Breast epithelium (tissue), 4 donors: Measurements from ENCODE around the gene CTNNA2. TPM values are rescaled to one million over a fixed set of nuclear protein-coding genes. Genes with fewer than 3 reads are reported as not detected.

Source experiments
- DNase-seq, 2 donors: peaks; one replicate each; pipeline ENCODE4 v3.0.0-alpha.2; 2019; ENCODE audit warnings: low spot score in 2 of 2
- H3K27ac ChIP-seq, 2 donors: fragments of 200-600 bp; sonication (generic) in 1 of 2; one replicate each; pipeline ENCODE4 v1.5.1; 2016 to 2019; ENCODE audit warnings: mild to moderate bottlenecking in 1 of 2
- H3K27me3 ChIP-seq, 2 donors: fragments of 200-600 bp; sonication (generic) in 1 of 2; one replicate each; pipeline versions ENCODE4 v1.5.1 to v1.6.0; 2017 to 2019; ENCODE audit warnings: control low read depth in 1 of 2, mild to moderate bottlenecking in 1 of 2
- H3K36me3 ChIP-seq: fragments of 200-600 bp; one replicate; pipeline ENCODE4 v1.5.1; 2019
- H3K4me1 ChIP-seq, 2 donors: fragments of 200-600 bp; sonication (generic); one replicate each; pipeline ENCODE4 v1.5.1; 2016 to 2019; ENCODE audit warnings: control low read depth in 1 of 2
- H3K4me3 ChIP-seq, 3 donors: fragments of 200-600 bp; sonication (generic); 1 replicate in 2 of 3; 2 replicates in 1 of 3; pipeline ENCODE4 v1.5.1; 2016 to 2019; ENCODE audit warnings: mild to moderate bottlenecking in 3 of 3, moderate library complexity in 2 of 3
- H3K9me3 ChIP-seq, 2 donors: fragments of 200-600 bp; sonication (generic) in 1 of 2; one replicate each; pipeline ENCODE4 v1.5.1; 2016 to 2019; ENCODE audit warnings: control low read depth in 1 of 2
- POLR2A ChIP-seq: fragments of 450-650 bp; IDR thresholded peaks from one replicate; pipeline ENCODE4 v1.6.1; 2016; ENCODE audit warnings: antibody characterized with exemption, mild to moderate bottlenecking, moderate library complexity
- POLR2AphosphoS5 ChIP-seq, 3 donors: sonication (generic); formaldehyde crosslinking; IDR thresholded peaks; one replicate each; pipeline ENCODE4 v1.6.1; 2017; ENCODE audit warnings: antibody characterized with exemption in 3 of 3
- intact Hi-C: fragments of 100-400 bp; cut with DNase I; formaldehyde crosslinking; loops from one replicate; pipeline ENCODE4 v1.15.1; 2023; ENCODE audit warnings: low total_unique reads
- total RNA-seq, 3 donors: library from RNA; depleted of rRNA; stranded (reverse); fragments of >200 nt; gene quantifications; one replicate each; pipeline ENCODE4 v1.1.0, GENCODE V29; 2016
- TF ChIP-seq, protein P1 (sequence below), 3 donors: fragments of 450-650 bp; IDR thresholded peaks; one replicate each; pipeline ENCODE4 v1.5.1; 2016 to 2017; ENCODE audit warnings: antibody characterized with exemption in 3 of 3, mild to moderate bottlenecking in 3 of 3, moderate library complexity in 3 of 3

The CTNNA2 gene
- total RNA-seq, 3 donors from 2014 or later, result 0.16 TPM; not detected in 2

DNA sequence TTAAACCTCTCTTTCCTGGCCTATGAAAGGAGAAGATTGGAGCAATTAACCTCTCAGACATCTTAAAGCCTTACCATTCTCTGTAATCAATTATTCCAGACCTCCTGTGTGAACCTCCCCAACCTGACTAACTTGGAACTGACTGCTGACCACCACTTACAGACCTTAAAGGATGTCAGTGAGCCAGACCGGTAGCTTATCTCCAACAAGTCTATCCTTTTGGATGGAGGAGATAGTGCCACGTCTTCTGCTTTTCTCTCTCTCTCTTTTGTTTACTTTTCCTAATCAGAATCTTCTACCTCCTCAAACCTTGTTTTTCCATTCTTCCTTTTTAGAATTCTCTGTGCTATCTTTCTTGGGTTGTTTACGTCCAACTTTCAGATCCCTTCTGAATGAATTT is 734.5 kb downstream of the CTNNA2 start:
- Histone ChIP-seq H3K27me3 (no peaks in the 10 kb centered on the region), H3K36me3 (no peaks in the 10 kb centered on the region), H3K4me3 (no peak overlapping the region), H3K27ac (no peak overlapping the region), H3K4me1 (no peaks in the 10 kb centered on the region), H3K9me3 (no peaks in the 10 kb centered on the region)
- intact Hi-C loops, result no loop called here
- TF ChIP-seq, protein P1, sequence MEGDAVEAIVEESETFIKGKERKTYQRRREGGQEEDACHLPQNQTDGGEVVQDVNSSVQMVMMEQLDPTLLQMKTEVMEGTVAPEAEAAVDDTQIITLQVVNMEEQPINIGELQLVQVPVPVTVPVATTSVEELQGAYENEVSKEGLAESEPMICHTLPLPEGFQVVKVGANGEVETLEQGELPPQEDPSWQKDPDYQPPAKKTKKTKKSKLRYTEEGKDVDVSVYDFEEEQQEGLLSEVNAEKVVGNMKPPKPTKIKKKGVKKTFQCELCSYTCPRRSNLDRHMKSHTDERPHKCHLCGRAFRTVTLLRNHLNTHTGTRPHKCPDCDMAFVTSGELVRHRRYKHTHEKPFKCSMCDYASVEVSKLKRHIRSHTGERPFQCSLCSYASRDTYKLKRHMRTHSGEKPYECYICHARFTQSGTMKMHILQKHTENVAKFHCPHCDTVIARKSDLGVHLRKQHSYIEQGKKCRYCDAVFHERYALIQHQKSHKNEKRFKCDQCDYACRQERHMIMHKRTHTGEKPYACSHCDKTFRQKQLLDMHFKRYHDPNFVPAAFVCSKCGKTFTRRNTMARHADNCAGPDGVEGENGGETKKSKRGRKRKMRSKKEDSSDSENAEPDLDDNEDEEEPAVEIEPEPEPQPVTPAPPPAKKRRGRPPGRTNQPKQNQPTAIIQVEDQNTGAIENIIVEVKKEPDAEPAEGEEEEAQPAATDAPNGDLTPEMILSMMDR (IDR thresholded peaks at IDR 0.05), result no peak
- TF ChIP-seq POLR2A, result no peak
- no peak for DNase-seq

DNA sequence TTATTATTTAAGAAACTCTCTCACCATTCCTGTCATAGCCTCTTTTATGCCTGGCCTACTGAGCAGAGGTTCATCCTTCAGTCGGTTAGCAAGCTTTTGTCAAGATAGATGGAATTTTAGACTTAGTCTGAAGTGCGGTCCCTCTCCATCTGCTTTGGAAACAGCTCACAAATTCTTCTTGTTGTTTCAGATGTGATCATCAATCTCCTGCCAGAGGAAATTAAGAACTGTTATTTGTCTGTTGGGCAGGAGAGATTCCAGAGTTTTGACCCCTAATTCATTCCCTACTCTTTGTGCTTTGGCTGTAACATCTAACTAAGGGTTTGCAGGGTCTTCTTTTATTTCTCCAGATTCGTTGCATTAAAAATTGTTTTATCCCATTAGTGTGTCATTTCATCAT is 735.3 kb downstream of the CTNNA2 start:
- H3K9me3 ChIP-seq, result no peaks in the 10 kb centered on the region
- TF ChIP-seq POLR2A, result no peak
- TF ChIP-seq POLR2AphosphoS5 (IDR thresholded peaks at IDR 0.05), result no peak
- TF ChIP-seq, protein P1 (IDR thresholded peaks at IDR 0.05), result no peak
- intact Hi-C loops, result no loop called here
- H3K4me3 ChIP-seq, result no peak overlapping the region
- no peaks in the 10 kb centered on the region for H3K4me1 ChIP-seq
- H3K27me3 ChIP-seq, result no peaks in the 10 kb centered on the region
- no peak for DNase-seq
- H3K36me3 ChIP-seq, result no peaks in the 10 kb centered on the region
- H3K27ac ChIP-seq, result no peak overlapping the region

DNA sequence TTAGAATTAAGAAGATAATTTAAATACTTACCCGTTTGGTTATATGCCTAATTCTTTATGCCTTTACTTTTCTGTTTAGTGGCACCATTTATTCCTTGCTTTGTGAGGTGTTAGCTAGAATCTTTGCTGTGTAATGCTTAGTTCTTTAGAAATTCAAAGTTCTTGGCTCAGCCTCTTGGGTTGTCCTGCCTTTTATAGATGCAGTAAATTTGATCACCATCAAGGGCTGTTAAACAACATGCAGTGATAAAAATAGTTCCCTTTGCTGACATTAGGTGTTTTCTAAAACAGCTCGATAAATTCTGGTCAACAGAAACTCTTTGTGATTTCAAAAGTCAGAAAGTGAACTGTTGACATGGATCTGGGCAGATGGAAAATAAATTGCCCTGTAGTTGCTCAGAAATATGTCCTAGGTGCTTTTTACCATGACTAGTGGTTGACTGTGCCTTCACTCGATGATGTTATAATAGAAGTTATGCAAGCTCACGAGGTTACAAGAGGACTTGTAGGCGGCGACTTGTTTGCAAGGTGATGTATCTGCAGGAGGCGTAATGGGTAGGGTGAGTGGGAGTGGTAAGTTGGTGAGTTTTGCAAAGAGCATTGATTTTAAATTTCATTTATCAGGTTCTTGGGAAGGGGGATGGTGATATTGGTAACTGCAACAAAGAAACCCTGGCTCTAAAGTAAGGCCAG is 739.6 kb downstream of the CTNNA2 start:
- Histone ChIP-seq H3K9me3 (no peaks in the 10 kb centered on the region), H3K4me1 (no peaks in the 10 kb centered on the region), H3K36me3 (no peaks in the 10 kb centered on the region), H3K4me3 (no peak overlapping the region), H3K27me3 (no peaks in the 10 kb centered on the region), H3K27ac (no peak overlapping the region)
- DNase-seq, result no peak
- TF ChIP-seq, protein P1 (IDR thresholded peaks at IDR 0.05), result no peak
- TF ChIP-seq POLR2A (no peak), POLR2AphosphoS5 (IDR thresholded peaks at IDR 0.05) (no peak)
- intact Hi-C loops, result no loop called here

DNA sequence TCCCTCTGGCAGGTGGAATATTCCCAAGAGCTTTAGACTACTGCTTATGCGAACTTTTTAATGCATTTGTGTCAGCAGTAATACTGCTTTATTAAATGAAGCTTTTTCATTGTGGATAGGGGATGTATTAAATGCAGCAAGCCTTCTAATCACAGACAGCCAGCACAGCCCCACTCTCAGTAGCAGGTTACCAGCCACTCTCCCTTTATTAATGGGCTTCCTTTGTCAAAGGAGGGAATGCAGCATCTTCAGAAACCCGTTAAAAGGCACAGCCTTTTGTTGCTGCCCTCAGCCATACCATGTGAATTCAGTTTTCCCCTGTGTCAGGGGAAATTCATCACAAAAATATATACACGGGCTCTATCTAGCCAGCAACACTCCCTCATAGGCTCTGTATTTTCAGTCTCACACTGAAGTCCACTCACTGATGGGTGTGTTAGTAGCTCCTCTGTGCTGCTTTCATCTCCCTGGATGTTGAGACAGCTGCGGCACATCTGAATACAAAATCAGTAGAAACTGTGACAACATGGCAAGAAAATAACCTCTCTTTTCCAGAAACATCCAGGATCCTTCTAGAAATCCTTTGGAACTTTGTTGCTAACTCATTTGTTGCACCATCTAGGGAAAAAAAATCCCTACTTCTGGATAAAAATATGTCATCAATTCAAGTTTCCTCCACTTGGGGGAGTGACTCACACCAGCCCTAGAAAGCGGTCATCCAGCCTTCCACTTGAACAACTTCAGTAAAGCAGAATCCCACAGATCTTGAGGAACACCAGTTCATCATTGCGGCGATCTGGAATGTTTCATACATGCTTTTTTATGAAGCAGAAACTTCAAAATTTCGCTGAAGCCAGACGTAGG is 743.3 kb downstream of the CTNNA2 start:
- Histone ChIP-seq H3K4me1 (no peaks in the 10 kb centered on the region), H3K27me3 (no peaks in the 10 kb centered on the region), H3K27ac (no peak overlapping the region), H3K36me3 (no peaks in the 10 kb centered on the region), H3K9me3 (no peaks in the 10 kb centered on the region), H3K4me3 (no peak overlapping the region)
- intact Hi-C loops, result no loop called here
- TF ChIP-seq POLR2AphosphoS5 (IDR thresholded peaks at IDR 0.05) (no peak), POLR2A (no peak)
- TF ChIP-seq, protein P1 (IDR thresholded peaks at IDR 0.05), result no peak
- DNase-seq, result no peak

DNA sequence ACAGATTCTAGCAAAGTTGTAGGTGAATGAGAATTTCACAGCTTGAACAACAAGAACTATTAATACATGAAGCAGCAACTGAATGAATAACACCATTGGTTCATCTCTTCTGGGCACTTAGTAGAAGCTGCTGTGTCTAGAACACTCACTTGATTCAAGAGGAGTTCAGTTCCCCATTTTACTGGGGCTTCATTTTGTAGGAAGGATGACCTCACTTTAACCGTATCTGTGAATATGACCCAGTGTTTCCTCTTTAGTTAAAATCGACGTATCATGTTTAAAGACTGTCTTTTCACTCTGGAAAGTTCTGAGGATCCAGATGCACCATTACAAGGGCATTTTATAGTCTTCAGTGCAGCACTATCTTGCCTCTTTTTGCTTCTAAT is 743.9 kb downstream of the CTNNA2 start:
- Histone ChIP-seq H3K9me3 (no peaks in the 10 kb centered on the region), H3K36me3 (no peaks in the 10 kb centered on the region), H3K27ac (no peak overlapping the region), H3K4me3 (no peak overlapping the region), H3K27me3 (no peaks in the 10 kb centered on the region), H3K4me1 (no peaks in the 10 kb centered on the region)
- no peak for DNase-seq
- intact Hi-C loops, result loop anchor here (1.0 kb wide), 1 partner anchor 9 kb away; no protein-coding TSS in a partner anchor
- TF ChIP-seq POLR2A, result no peak
- TF ChIP-seq, protein P1 (IDR thresholded peaks at IDR 0.05), result no peak
